Endothelial cell of umbilical vein (primary cell): ENCODE data around the gene STC2. TPM values are rescaled to one million over a fixed set of nuclear protein-coding genes. Genes with fewer than 3 reads are reported as not detected.
"Not testable (repeated sequence)": the region's sequence is repeated elsewhere in the genome, so short reads cannot be mapped to it uniquely, and the experiment has no call there.

Experiments used
- BruUV-seq: library from RNA; stranded (reverse); fragments of 400-500 nt; replicated peaks from 2 replicates; lab custom pipeline; 2021; lab: Mats Ljungman, UMichigan
- CTCF ChIA-PET: fragments of 300-600, 350-600 bp; sonication (Branson Sonifier 250); formaldehyde crosslinking; loops from one replicate; lab custom pipeline; 2021; ENCODE audit warnings: antibody characterized with exemption, inconsistent platforms; lab: Charles Lee
- POLR2A ChIA-PET: fragments of 300-600, 350-600 bp; sonication (Branson Sonifier 250); formaldehyde crosslinking; loops from one replicate; lab custom pipeline; 2021; ENCODE audit warnings: antibody characterized with exemption, inconsistent platforms; lab: Charles Lee
- DNase-seq: peaks from one replicate; pipeline ENCODE4 v3.0.0-alpha.2; 2011; ENCODE audit warnings: low read depth, low spot score
- FAIRE-seq: peaks from 2 replicates; lab custom pipeline; 2011; peaks lifted over from hg19 to GRCh38; lab: Jason Lieb, UNC
- H2AFZ ChIP-seq: 2 replicates; pipeline ENCODE4 v1.6.0; 2012; ENCODE audit warnings: low read depth, low read length, control low read depth, inconsistent platforms
- H3K27ac ChIP-seq: 2 replicates; pipeline ENCODE4 v1.5.1; 2011; ENCODE audit warnings: low read depth, mild to moderate bottlenecking, control low read depth, low read length, moderate library complexity; ENCODE audit not compliant: insufficient read depth
- H3K27me3 ChIP-seq, 2 experiments: 2 replicates each; pipeline versions ENCODE4 v1.6.0 to v1.6.1; 2011; ENCODE audit warnings: low read length in 2 of 2, mixed read lengths in 1 of 2; ENCODE audit not compliant: control insufficient read depth in 2 of 2, insufficient read depth in 2 of 2
- H3K36me3 ChIP-seq, 2 experiments: 2 replicates in 1 of 2; 3 replicates in 1 of 2; pipeline ENCODE4 v1.5.1; 2011; ENCODE audit warnings: low read length in 2 of 2, mild to moderate bottlenecking in 1 of 2, moderate library complexity in 1 of 2; ENCODE audit not compliant: control insufficient read depth in 2 of 2, insufficient read depth in 2 of 2; ENCODE audit errors: extremely low read depth in 1 of 2
- H3K4me1 ChIP-seq: 3 replicates; pipeline ENCODE4 v1.5.1; 2011; ENCODE audit warnings: mild to moderate bottlenecking, low read length; ENCODE audit not compliant: control insufficient read depth, insufficient read depth; ENCODE audit errors: extremely low read depth
- H3K4me2 ChIP-seq: 2 replicates; pipeline ENCODE4 v1.6.1; 2011; ENCODE audit warnings: low read length, control low read depth, mixed read lengths; ENCODE audit not compliant: insufficient read depth
- H3K4me3 ChIP-seq, 3 experiments: fragments of 200-600 bp in 1 of 3; sonication (generic), shearing (Covaris generic) in 1 of 3; replicated peaks in 1 of 3; 2 replicates each; pipeline ENCODE4 v1.5.1; 2011 to 2016; ENCODE audit warnings: control low read depth in 3 of 3, low read length in 3 of 3, mild to moderate bottlenecking in 2 of 3, inconsistent platforms in 1 of 3, low read depth in 1 of 3, moderate library complexity in 1 of 3; ENCODE audit not compliant: insufficient read depth in 1 of 3
- H3K79me2 ChIP-seq: 2 replicates; pipeline ENCODE4 v1.6.0; 2012; ENCODE audit warnings: low read length, inconsistent platforms; ENCODE audit not compliant: control insufficient read depth, insufficient read depth
- H3K9ac ChIP-seq: replicated peaks from 2 replicates; pipeline ENCODE3; 2011; ENCODE audit warnings: low read length, control low read depth; ENCODE audit not compliant: insufficient read depth; ENCODE audit errors: extremely low read depth
- H3K9me1 ChIP-seq: replicated peaks from 3 replicates; pipeline ENCODE4 v1.6.0; 2011; ENCODE audit warnings: mild to moderate bottlenecking, low read length; ENCODE audit not compliant: control insufficient read depth, insufficient read depth; ENCODE audit errors: extremely low read depth
- H3K9me3 ChIP-seq: replicated peaks from 2 replicates; pipeline ENCODE4 v1.5.1; 2012; ENCODE audit warnings: low read length, inconsistent platforms; ENCODE audit not compliant: control insufficient read depth, insufficient read depth
- H4K20me1 ChIP-seq: replicated peaks from 2 replicates; pipeline ENCODE3; 2011; ENCODE audit warnings: mild to moderate bottlenecking, low read length; ENCODE audit not compliant: control insufficient read depth, insufficient read depth; ENCODE audit errors: extremely low read depth
- JUN ChIP-seq: IDR thresholded peaks from 2 replicates; pipeline ENCODE4 v1.6.1; 2011; ENCODE audit warnings: borderline replicate concordance, low read depth; ENCODE audit not compliant: insufficient read length, insufficient read depth
- dilution Hi-C: fragments of 300-500 bp; cut with MboI; formaldehyde crosslinking; loops from one replicate; pipeline ENCODE4 v1.15.0; 2019; ENCODE audit warnings: low sequenced_read_pairs; ENCODE audit not compliant: extremely low pct_ligation_motif_present
- intact Hi-C: fragments of 100-400 bp; cut with micrococcal nuclease; formaldehyde crosslinking; loops from one replicate; pipeline ENCODE4 v1.10.0; 2022
- polyA plus RNA-seq, 4 experiments: library from polyadenylated mRNA; depleted of rRNA in 3 of 4; stranded (reverse) in 3 of 4; unstranded in 1 of 4; fragments of >200 nt; gene quantifications; 2 replicates each; pipeline versions ENCODE4 v1.2.1 to v1.2.3, GENCODE V29; 2011 to 2012; ENCODE audit warnings: missing spikeins in 1 of 4
- total RNA-seq: library from RNA; stranded (reverse); gene quantifications from 2 replicates; pipeline ENCODE4 v1.2.3, GENCODE V29; 2021
- TF ChIP-seq, protein P1 (sequence below), 2 donors: IDR thresholded peaks; 1 replicate in 1 of 2; 2 replicates in 1 of 2; pipeline ENCODE4 v1.5.1; 2011; ENCODE audit warnings: low read length in 2 of 2, mild to moderate bottlenecking in 2 of 2, moderate library complexity in 2 of 2, control low read depth in 1 of 2, inconsistent platforms in 1 of 2, low read depth in 1 of 2; ENCODE audit not compliant: insufficient read depth in 1 of 2; ENCODE audit errors: extremely low read depth in 1 of 2

Gene STC2
- total and polyA plus RNA-seq, 2 donors (not counting 3 experiments of a cell fraction or from before 2014, with no cell fraction given): 19.0 to 26.9 TPM

DNA sequence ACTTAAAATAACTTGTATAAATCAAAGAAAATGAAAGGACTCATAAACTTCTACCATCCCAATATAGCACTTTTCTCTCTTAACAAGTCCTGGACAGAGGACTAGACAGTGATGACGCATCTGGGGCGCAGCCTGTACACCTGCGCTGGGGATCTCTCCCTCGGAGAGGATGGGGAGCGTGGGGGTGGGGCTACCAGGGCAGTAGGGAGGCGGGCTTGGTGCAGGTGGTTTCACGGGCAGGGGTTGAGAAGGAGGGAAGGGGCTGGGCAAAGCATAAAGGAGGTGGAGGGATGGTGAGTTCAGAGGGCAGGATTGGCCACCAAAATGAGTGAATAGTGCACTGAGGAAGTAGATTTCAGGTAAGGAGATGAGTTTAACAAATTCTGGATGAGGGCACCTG is 41.1 kb downstream of the STC2 start:
- Histone ChIP-seq H3K27ac (no peak overlapping the region), H3K4me2 (no peak overlapping the region), H3K9me3 (no peaks in the 10 kb centered on the region), H2AFZ (no peak overlapping the region), H3K36me3 (no peaks in the 10 kb centered on the region), H3K9me1 (no peaks in the 10 kb centered on the region), H3K9ac (no peak overlapping the region), H3K4me1 (peaks cover 8% of the 10 kb centered on the region), H3K79me2 (no peaks in the 10 kb centered on the region), H3K27me3 (peaks cover 8 to 12% of the 10 kb centered on the region in 2 experiments), H3K4me3 (no peak overlapping the region), H4K20me1 (no peaks in the 10 kb centered on the region)
- TF ChIP-seq JUN: no peak
- TF ChIP-seq, protein P1, sequence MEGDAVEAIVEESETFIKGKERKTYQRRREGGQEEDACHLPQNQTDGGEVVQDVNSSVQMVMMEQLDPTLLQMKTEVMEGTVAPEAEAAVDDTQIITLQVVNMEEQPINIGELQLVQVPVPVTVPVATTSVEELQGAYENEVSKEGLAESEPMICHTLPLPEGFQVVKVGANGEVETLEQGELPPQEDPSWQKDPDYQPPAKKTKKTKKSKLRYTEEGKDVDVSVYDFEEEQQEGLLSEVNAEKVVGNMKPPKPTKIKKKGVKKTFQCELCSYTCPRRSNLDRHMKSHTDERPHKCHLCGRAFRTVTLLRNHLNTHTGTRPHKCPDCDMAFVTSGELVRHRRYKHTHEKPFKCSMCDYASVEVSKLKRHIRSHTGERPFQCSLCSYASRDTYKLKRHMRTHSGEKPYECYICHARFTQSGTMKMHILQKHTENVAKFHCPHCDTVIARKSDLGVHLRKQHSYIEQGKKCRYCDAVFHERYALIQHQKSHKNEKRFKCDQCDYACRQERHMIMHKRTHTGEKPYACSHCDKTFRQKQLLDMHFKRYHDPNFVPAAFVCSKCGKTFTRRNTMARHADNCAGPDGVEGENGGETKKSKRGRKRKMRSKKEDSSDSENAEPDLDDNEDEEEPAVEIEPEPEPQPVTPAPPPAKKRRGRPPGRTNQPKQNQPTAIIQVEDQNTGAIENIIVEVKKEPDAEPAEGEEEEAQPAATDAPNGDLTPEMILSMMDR (IDR thresholded peaks at IDR 0.05; ENCODE audit: extremely low read depth in 1 of 2, insufficient read depth in 1 of 2, low read depth in 1 of 2, low read length in 2 of 2): no peak
- dilution Hi-C loops (no loop called here), intact Hi-C loops (no loop called here)
- ChIA-PET POLR2A (no interaction called here), CTCF (interaction anchor here (1.4 kb wide), 1 partner anchor 45 kb away, joined by 3 read pairs; no protein-coding TSS in a partner anchor)
- BruUV-seq: no TSS peak
- no peak for FAIRE-seq
- DNase-seq: no peak

DNA sequence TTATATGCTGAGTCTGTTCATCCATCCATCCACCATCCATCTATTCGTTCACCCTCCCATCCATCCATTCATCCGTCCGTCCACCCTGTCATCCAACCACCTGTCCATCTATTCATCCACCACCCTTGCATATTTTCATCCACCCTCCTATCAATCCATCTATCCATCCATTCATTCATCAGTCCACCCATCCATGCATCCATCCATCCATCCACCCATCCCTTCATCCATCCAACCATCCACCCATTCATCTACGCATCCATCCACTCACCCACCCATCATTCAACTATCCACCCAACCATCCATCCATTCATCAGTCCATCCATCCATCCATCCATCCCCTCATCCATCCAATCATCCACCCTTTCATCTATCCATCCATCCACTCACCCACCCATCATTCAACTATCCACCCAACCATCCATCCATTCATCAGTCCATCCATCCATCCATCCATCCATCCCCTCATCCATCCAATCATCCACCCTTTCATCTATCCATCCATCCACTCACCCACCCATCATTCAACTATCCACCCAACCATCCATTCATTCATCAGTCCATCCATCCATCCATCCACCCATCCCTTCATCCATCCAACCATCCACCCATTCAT is 43.8 kb downstream of the STC2 start:
- POLR2A ChIA-PET, H3K9ac ChIP-seq, H4K20me1 ChIP-seq, H3K36me3 ChIP-seq, FAIRE-seq, H3K4me2 ChIP-seq, H3K4me3 ChIP-seq, H3K4me1 ChIP-seq, H3K9me3 ChIP-seq, DNase-seq, H2AFZ ChIP-seq, H3K27ac ChIP-seq, H3K9me1 ChIP-seq, dilution Hi-C loops, H3K79me2 ChIP-seq, BruUV-seq: not testable (repeated sequence)
- H3K27me3 ChIP-seq: peaks cover 16 to 18% of the 10 kb centered on the region in 2 experiments
- intact Hi-C loops: loop anchor here (1.0 to 5.0 kb wide), 3 partner anchors 52 to 577 kb away; no protein-coding TSS in a partner anchor
- CTCF ChIA-PET: interaction anchor here (0.9 to 1.2 kb wide), 6 partner anchors 10 to 578 kb away, joined by 3 to 10 read pairs (median 4); no protein-coding TSS in a partner anchor
